ENCODE data around the gene COL4A1.

COL4A1 gene

GRCh38 chr13:110306960-110307766, at the start of gene COL4A1, which contains the start of gene COL4A2:
TSS of gene COL4A1 (minus strand) at chr13:110307157. CDS start at chr13:110307027, 130 bp downstream.
TSS of gene COL4A2 (plus strand) at chr13:110307284. CDS start at chr13:110307904, 620 bp downstream.
- DNase-seq (ENCODE audit: low spot score in 2 of 2), result no peak
- no peak for ATAC-seq
- H3K4me3 Mint-ChIP-seq, result no peak within 1 kb of the TSS
- H3K4me1 Mint-ChIP-seq, result peaks cover 6% of the 10 kb centered on the region
- no peaks in the 10 kb centered on the region for H3K9me3 Mint-ChIP-seq
- H3K36me3 Mint-ChIP-seq, result no peaks in the 10 kb centered on the region
- H3K27ac Mint-ChIP-seq, result no peak within 1 kb of the TSS

- H3K36me3 Mint-ChIP-seq, result no peaks in the 10 kb centered on the region
- H3K4me1 Mint-ChIP-seq, result no peaks in the 10 kb centered on the region
- ATAC-seq, result no peak
- DNase-seq (ENCODE audit: low spot score in 2 of 2), result no peak
- H3K9me3 Mint-ChIP-seq, result no peaks in the 10 kb centered on the region
- no peak overlapping the region for H3K27ac Mint-ChIP-seq
- H3K4me3 Mint-ChIP-seq, result no peak overlapping the region
Observed at GRCh38 chr13:110356362-110356761, 49.4 kb upstream of the COL4A1 start.

- Mint-ChIP-seq H3K27ac (no peak overlapping the region), H3K36me3 (no peaks in the 10 kb centered on the region)
Observed at GRCh38 chr13:110354715-110355473, 47.9 kb upstream of the COL4A1 start.

GRCh38 chr13:110354123-110354627, 47.2 kb upstream of the COL4A1 start:
- no peaks in the 10 kb centered on the region for H3K36me3 Mint-ChIP-seq

More at GRCh38 chr13:110354715-110355473, 47.9 kb upstream of the COL4A1 start:
- ATAC-seq, result no peak
- Mint-ChIP-seq H3K4me3 (no peak overlapping the region), H3K9me3 (no peaks in the 10 kb centered on the region), H3K4me1 (no peaks in the 10 kb centered on the region)
- no peak for DNase-seq (ENCODE audit: low spot score in 2 of 2)

GRCh38 chr13:110353339-110353977, 46.5 kb upstream of the COL4A1 start:
- DNase-seq (ENCODE audit: low spot score in 2 of 2) (no peak), ATAC-seq (no peak)
- Mint-ChIP-seq H3K36me3 (no peaks in the 10 kb centered on the region), H3K27ac (no peak overlapping the region), H3K4me3 (no peak overlapping the region), H3K9me3 (no peaks in the 10 kb centered on the region), H3K4me1 (no peaks in the 10 kb centered on the region)

More at GRCh38 chr13:110354123-110354627, 47.2 kb upstream of the COL4A1 start:
- ATAC-seq (no peak), DNase-seq (ENCODE audit: low spot score in 2 of 2) (no peak)
- H3K4me3 Mint-ChIP-seq, result no peak overlapping the region
- H3K9me3 Mint-ChIP-seq, result no peaks in the 10 kb centered on the region
- H3K27ac Mint-ChIP-seq, result no peak overlapping the region
- no peaks in the 10 kb centered on the region for H3K4me1 Mint-ChIP-seq

- Mint-ChIP-seq H3K27ac (no peak overlapping the region), H3K36me3 (no peaks in the 10 kb centered on the region)
- no peak for DNase-seq (ENCODE audit: low spot score in 2 of 2)
Observed at GRCh38 chr13:110352735-110353134, 45.8 kb upstream of the COL4A1 start.

GRCh38 chr13:110351636-110352420, 44.9 kb upstream of the COL4A1 start:
- H3K27ac Mint-ChIP-seq, result no peak overlapping the region
- no peaks in the 10 kb centered on the region for H3K4me1 Mint-ChIP-seq
- DNase-seq (ENCODE audit: low spot score in 2 of 2) (no peak), ATAC-seq (no peak)
- H3K9me3 Mint-ChIP-seq, result no peaks in the 10 kb centered on the region
- no peaks in the 10 kb centered on the region for H3K36me3 Mint-ChIP-seq
- no peak overlapping the region for H3K4me3 Mint-ChIP-seq

More at GRCh38 chr13:110352735-110353134, 45.8 kb upstream of the COL4A1 start:
- no peak for ATAC-seq
- H3K9me3 Mint-ChIP-seq, result no peaks in the 10 kb centered on the region
- no peak overlapping the region for H3K4me3 Mint-ChIP-seq
- no peaks in the 10 kb centered on the region for H3K4me1 Mint-ChIP-seq

- DNase-seq (ENCODE audit: low spot score in 2 of 2) (no peak), ATAC-seq (no peak)
- Mint-ChIP-seq H3K9me3 (no peaks in the 10 kb centered on the region), H3K36me3 (no peaks in the 10 kb centered on the region), H3K4me1 (no peaks in the 10 kb centered on the region), H3K27ac (no peak overlapping the region), H3K4me3 (no peak overlapping the region)
Observed at GRCh38 chr13:110350509-110350908, 43.6 kb upstream of the COL4A1 start.

GRCh38 chr13:110350049-110350448, 43.1 kb upstream of the COL4A1 start:
- Mint-ChIP-seq H3K4me3 (no peak overlapping the region), H3K9me3 (no peaks in the 10 kb centered on the region), H3K4me1 (no peaks in the 10 kb centered on the region), H3K36me3 (no peaks in the 10 kb centered on the region), H3K27ac (no peak overlapping the region)
- ATAC-seq (no peak), DNase-seq (ENCODE audit: low spot score in 2 of 2) (no peak)

- Mint-ChIP-seq H3K36me3 (no peaks in the 10 kb centered on the region), H3K4me3 (no peak overlapping the region), H3K9me3 (no peaks in the 10 kb centered on the region), H3K4me1 (no peaks in the 10 kb centered on the region), H3K27ac (no peak overlapping the region)
- ATAC-seq (no peak), DNase-seq (ENCODE audit: low spot score in 2 of 2) (no peak)
Observed at GRCh38 chr13:110349239-110349638, 42.3 kb upstream of the COL4A1 start.

- no peak for ATAC-seq
- no peak overlapping the region for H3K27ac Mint-ChIP-seq
- no peaks in the 10 kb centered on the region for H3K9me3 Mint-ChIP-seq
- no peaks in the 10 kb centered on the region for H3K36me3 Mint-ChIP-seq
- no peak for DNase-seq (ENCODE audit: low spot score in 2 of 2)
- H3K4me3 Mint-ChIP-seq, result no peak overlapping the region
- no peaks in the 10 kb centered on the region for H3K4me1 Mint-ChIP-seq
Observed at GRCh38 chr13:110348309-110349105, 41.5 kb upstream of the COL4A1 start.

GRCh38 chr13:110347535-110348308, 40.8 kb upstream of the COL4A1 start:
- ATAC-seq, result no peak
- H3K4me1 Mint-ChIP-seq, result no peaks in the 10 kb centered on the region
- no peak overlapping the region for H3K4me3 Mint-ChIP-seq
- no peak for DNase-seq (ENCODE audit: low spot score in 2 of 2)
- no peaks in the 10 kb centered on the region for H3K9me3 Mint-ChIP-seq
- no peaks in the 10 kb centered on the region for H3K36me3 Mint-ChIP-seq
- no peak overlapping the region for H3K27ac Mint-ChIP-seq

GRCh38 chr13:110347088-110347487, 40.1 kb upstream of the COL4A1 start:
- Mint-ChIP-seq H3K9me3 (no peaks in the 10 kb centered on the region), H3K36me3 (no peaks in the 10 kb centered on the region), H3K4me1 (no peaks in the 10 kb centered on the region), H3K27ac (no peak overlapping the region), H3K4me3 (no peak overlapping the region)
- ATAC-seq, result no peak
- DNase-seq (ENCODE audit: low spot score in 2 of 2), result no peak

Measured in stimulated activated effector memory CD8-positive, alpha-beta T cell treated with anti-CD3 and anti-CD28 coated beads, Interleukin-12 subunit alpha, Interleukin-12 subunit beta, amount 100 ng/mL, for 72 hours (primary cell).